Measurements from ENCODE around the gene TMEM126B.

GRCh38 chr11:85603220-85603619 lies 25.2 kb upstream of the TMEM126B start:
- TF ChIP-seq CTCF (IDR thresholded peaks at IDR 0.05) (no peak), POLR2A (IDR thresholded peaks at IDR 0.05) (no peak), POLR2AphosphoS5 (IDR thresholded peaks at IDR 0.05) (no peak)

Measured in breast epithelium (tissue), 3 donors.